Hepatocyte (in vitro differentiated cells): ENCODE measurements around the gene CRB1.

Experiments used
- EZH2phosphoT487 ChIP-seq: fragments of 200-600 bp; sonication (generic); IDR thresholded peaks from one replicate; pipeline ENCODE4 v1.6.1; 2018; ENCODE audit warnings: antibody characterized with exemption, mild to moderate bottlenecking, low read depth, moderate library complexity; ENCODE audit not compliant: unreplicated experiment, severe bottlenecking
- TF ChIP-seq, protein P1 (sequence below): fragments of 200-600 bp; sonication (generic); IDR thresholded peaks from 2 replicates; pipeline ENCODE4 v1.5.1; 2016; ENCODE audit warnings: antibody characterized with exemption, mild to moderate bottlenecking; ENCODE audit not compliant: poor library complexity

DNA sequence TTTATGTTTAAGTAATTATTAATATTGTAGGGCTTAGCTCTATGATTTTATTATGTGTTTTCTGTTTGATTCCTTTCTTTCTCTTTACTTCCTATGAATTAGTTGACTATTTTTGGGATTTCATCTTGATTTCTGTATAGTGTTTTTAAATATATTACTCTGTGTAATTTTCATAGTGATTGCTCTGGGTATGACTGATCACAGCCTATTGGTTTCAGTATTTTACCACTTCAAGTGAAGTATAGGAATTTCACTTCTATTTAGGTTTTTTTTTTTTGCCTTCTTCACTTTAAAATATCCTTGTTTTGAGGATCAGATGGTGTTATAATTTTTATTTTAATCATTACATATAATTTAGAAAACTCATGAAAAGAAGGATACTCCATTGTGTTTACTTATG lies 94.8 kb downstream of the CRB1 start:
- TF ChIP-seq, protein P1, sequence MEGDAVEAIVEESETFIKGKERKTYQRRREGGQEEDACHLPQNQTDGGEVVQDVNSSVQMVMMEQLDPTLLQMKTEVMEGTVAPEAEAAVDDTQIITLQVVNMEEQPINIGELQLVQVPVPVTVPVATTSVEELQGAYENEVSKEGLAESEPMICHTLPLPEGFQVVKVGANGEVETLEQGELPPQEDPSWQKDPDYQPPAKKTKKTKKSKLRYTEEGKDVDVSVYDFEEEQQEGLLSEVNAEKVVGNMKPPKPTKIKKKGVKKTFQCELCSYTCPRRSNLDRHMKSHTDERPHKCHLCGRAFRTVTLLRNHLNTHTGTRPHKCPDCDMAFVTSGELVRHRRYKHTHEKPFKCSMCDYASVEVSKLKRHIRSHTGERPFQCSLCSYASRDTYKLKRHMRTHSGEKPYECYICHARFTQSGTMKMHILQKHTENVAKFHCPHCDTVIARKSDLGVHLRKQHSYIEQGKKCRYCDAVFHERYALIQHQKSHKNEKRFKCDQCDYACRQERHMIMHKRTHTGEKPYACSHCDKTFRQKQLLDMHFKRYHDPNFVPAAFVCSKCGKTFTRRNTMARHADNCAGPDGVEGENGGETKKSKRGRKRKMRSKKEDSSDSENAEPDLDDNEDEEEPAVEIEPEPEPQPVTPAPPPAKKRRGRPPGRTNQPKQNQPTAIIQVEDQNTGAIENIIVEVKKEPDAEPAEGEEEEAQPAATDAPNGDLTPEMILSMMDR = no peak
- no peak for TF ChIP-seq EZH2phosphoT487
